ENCODE results near the gene KCNH3. TPM values are rescaled to one million over a fixed set of nuclear protein-coding genes. Genes with fewer than 3 reads are reported as not detected.

KCNH3 gene
- total and polyA plus RNA-seq, 2 experiments from 2014 or later, result 0.21 to 0.52 TPM

GRCh38 chr12:49489720-49490119 is 49.1 kb upstream of the KCNH3 start:
- no peaks in the 10 kb centered on the region for H3K36me3 ChIP-seq (ENCODE audit: insufficient read depth)
- Mint-ChIP-seq H3K27ac (peak overlapping the region; percentile 73; the same call in 1 of the 2 replicates), H3K4me1 (peaks cover 25% of the 10 kb centered on the region), H3K9me3 (no peaks in the 10 kb centered on the region), H3K36me3 (ENCODE audit: low read depth) (peaks cover 9% of the 10 kb centered on the region; the same call in 1 of the 3 replicates), H3K27me3 (ENCODE audit: insufficient read depth, low read depth, poor library complexity) (peaks cover 8% of the 10 kb centered on the region), H3K4me3 (peak overlapping the region; percentile 11; the same call in 1 of the 3 replicates)
- H3K9me2 ChIP-seq (ENCODE audit: insufficient read depth), result no peaks in the 10 kb centered on the region
- no peaks in the 10 kb centered on the region for H3K79me2 ChIP-seq (replicated peaks; ENCODE audit: insufficient read depth)
- H3K4me2 ChIP-seq, result peak overlapping the region; percentile 3; the same call in 1 of the 2 replicates
- peaks cover 15% of the 10 kb centered on the region for H3K4me1 ChIP-seq (ENCODE audit: insufficient read depth)
- H3K27me3 ChIP-seq (ENCODE audit: insufficient read depth), result no peaks in the 10 kb centered on the region
- H3K4me3 ChIP-seq, result no peak overlapping the region
- peak; percentile 61 for ATAC-seq
- H3K27ac ChIP-seq (ENCODE audit: low read depth), result peak overlapping the region; percentile 23
- no peaks in the 10 kb centered on the region for H3F3A ChIP-seq (replicated peaks; ENCODE audit: low read depth)
- H4K20me1 ChIP-seq (replicated peaks; ENCODE audit: insufficient read depth), result no peaks in the 10 kb centered on the region
- TF ChIP-seq STAT1 (IDR thresholded peaks at IDR 0.05; ENCODE audit: unreplicated experiment) (no peak), ETS1 (IDR thresholded peaks at IDR 0.05) (no peak), ZNF114 (CRISPR knock-in tag; IDR thresholded peaks at IDR 0.05) (no peak), EZH2 (IDR thresholded peaks at IDR 0.05; ENCODE audit: low read depth, unreplicated experiment) (no peak), ZNF331 (CRISPR knock-in tag; IDR thresholded peaks at IDR 0.05; ENCODE audit: low read depth) (no peak), ZNF462 (CRISPR knock-in tag; IDR thresholded peaks at IDR 0.05) (no peak), CTCF (conservative IDR thresholded peaks at IDR 0.05; ENCODE audit: low read depth in 2 of 2) (no peak), REST (IDR thresholded peaks at IDR 0.05; ENCODE audit: unreplicated experiment) (no peak), CREB1 (CRISPR knock-in tag; IDR thresholded peaks at IDR 0.05; ENCODE audit: low read depth) (no peak)
- DNase-seq (ENCODE audit: low spot score), result peak; percentile 67
- no peak overlapping the region for H2AFZ ChIP-seq

All from GM23338 (cell line).